Thoracic aorta (tissue), 2 donors: ENCODE data around the gene MAML2. TPM values are rescaled to one million over a fixed set of nuclear protein-coding genes. Genes with fewer than 3 reads are reported as not detected.

Source experiments
- ATAC-seq: fragments of 150-250 bp; one replicate; pipeline ENCODE4 v1.8.0; 2017; ENCODE audit warnings: low read depth; ENCODE audit not compliant: insufficient number of reproducible peaks, low FRiP score
- DNase-seq: peaks from one replicate; pipeline ENCODE4 v3.0.0-alpha.2; 2020; ENCODE audit warnings: low spot score
- H3K27ac ChIP-seq, 2 donors: fragments of 200-600 bp; sonication (generic); 1 replicate in 1 of 2; 2 replicates in 1 of 2; pipeline ENCODE4 v1.5.1; 2016; ENCODE audit warnings: mild to moderate bottlenecking in 2 of 2, moderate library complexity in 2 of 2
- H3K27me3 ChIP-seq: fragments of 200-600 bp; sonication (generic); replicated peaks from 2 replicates; pipeline ENCODE4 v1.6.0; 2016; ENCODE audit warnings: mild to moderate bottlenecking; ENCODE audit not compliant: insufficient read depth
- H3K36me3 ChIP-seq: fragments of 200-600 bp; sonication (generic); one replicate; pipeline ENCODE4 v1.5.1; 2016
- H3K4me1 ChIP-seq, 2 donors: fragments of 200-600 bp; sonication (generic); 1 replicate in 1 of 2; 2 replicates in 1 of 2; pipeline versions ENCODE4 v1.5.1 to v1.6.0; 2016; ENCODE audit warnings: low read depth in 2 of 2, mild to moderate bottlenecking in 1 of 2; ENCODE audit not compliant: control insufficient read depth in 1 of 2
- H3K4me3 ChIP-seq: fragments of 200-600 bp; sonication (generic); 2 replicates; pipeline ENCODE4 v1.5.1; 2016; ENCODE audit warnings: mild to moderate bottlenecking
- H3K9me3 ChIP-seq: fragments of 200-600 bp; sonication (generic); 2 replicates; pipeline ENCODE4 v1.5.1; 2016
- CTCF ChIP-seq: fragments of 200-600 bp; sonication (generic); IDR thresholded peaks from one replicate; pipeline ENCODE4 v1.5.1; 2019; ENCODE audit warnings: antibody characterized with exemption
- total RNA-seq, 2 donors: library from RNA; depleted of rRNA; stranded (reverse); fragments of >200 nt; gene quantifications; one replicate each; pipeline versions ENCODE4 v1.1.0 to v1.2.3, GENCODE V29; 2016

The MAML2 gene
- total RNA-seq, 2 donors from 2014 or later: 23.4 to 29.6 TPM

GRCh38 chr11:96157517-96157873, 185.5 kb downstream of the MAML2 start:
- H3K27me3 ChIP-seq: no peaks in the 10 kb centered on the region
- H3K9me3 ChIP-seq: no peaks in the 10 kb centered on the region
- no peak overlapping the region for H3K4me3 ChIP-seq
- H3K27ac ChIP-seq: peak overlapping the region; percentile 58 to 75
- no peak for ATAC-seq
- no peak for TF ChIP-seq CTCF
- no peak for DNase-seq
- peaks cover 26 to 67% of the 10 kb centered on the region in 2 donors for H3K4me1 ChIP-seq
- no peaks in the 10 kb centered on the region for H3K36me3 ChIP-seq

- DNase-seq (no peak), ATAC-seq (peak; percentile 31)
- peak overlapping the region; percentile 25 for H3K4me3 ChIP-seq
- H3K4me1 ChIP-seq: peaks cover 25 to 61% of the 10 kb centered on the region in 2 donors
- no peaks in the 10 kb centered on the region for H3K27me3 ChIP-seq
- H3K36me3 ChIP-seq: no peaks in the 10 kb centered on the region
- no peak for TF ChIP-seq CTCF
- peak overlapping the region; percentile 58 to 75 for H3K27ac ChIP-seq
- H3K9me3 ChIP-seq: no peaks in the 10 kb centered on the region
Measured at GRCh38 chr11:96156379-96156722, 186.6 kb downstream of the MAML2 start.

GRCh38 chr11:96155627-96156378, 187.2 kb downstream of the MAML2 start:
- peak; percentile 51 for ATAC-seq
- Histone ChIP-seq H3K9me3 (no peaks in the 10 kb centered on the region), H3K27me3 (no peaks in the 10 kb centered on the region), H3K4me3 (peak overlapping the region; percentile 25), H3K36me3 (no peaks in the 10 kb centered on the region), H3K27ac (peak overlapping the region; percentile 58 to 75), H3K4me1 (peaks cover 23 to 55% of the 10 kb centered on the region in 2 donors)
- no peak for TF ChIP-seq CTCF
- DNase-seq: peak; percentile 27

GRCh38 chr11:96154802-96155520, 188.0 kb downstream of the MAML2 start:
- H3K27ac ChIP-seq: peak overlapping the region; percentile 54 to 58
- no peak for DNase-seq
- TF ChIP-seq CTCF: no peak
- H3K36me3 ChIP-seq: no peaks in the 10 kb centered on the region
- no peaks in the 10 kb centered on the region for H3K9me3 ChIP-seq
- ATAC-seq: no peak
- no peaks in the 10 kb centered on the region for H3K27me3 ChIP-seq
- no peak overlapping the region for H3K4me3 ChIP-seq
- peaks cover 23 to 48% of the 10 kb centered on the region in 2 donors for H3K4me1 ChIP-seq

- DNase-seq: no peak
- TF ChIP-seq CTCF: no peak
- Histone ChIP-seq H3K4me1 (peaks cover 23 to 40% of the 10 kb centered on the region in 2 donors), H3K27me3 (no peaks in the 10 kb centered on the region), H3K36me3 (no peaks in the 10 kb centered on the region), H3K9me3 (no peaks in the 10 kb centered on the region), H3K27ac (no peak overlapping the region), H3K4me3 (no peak overlapping the region)
- ATAC-seq: no peak
Measured at GRCh38 chr11:96152623-96153022, 190.4 kb downstream of the MAML2 start.
